ENCODE results near the gene MCF2L2. TPM values are rescaled to one million over a fixed set of nuclear protein-coding genes. Genes with fewer than 3 reads are reported as not detected.

MCF2L2 gene
- total RNA-seq, 1 experiment from 2014 or later: 3.9 TPM

GRCh38 chr3:183134844-183135243, 293.6 kb downstream of the MCF2L2 start:
- Histone ChIP-seq H3K4me1 (no peaks in the 10 kb centered on the region), H3K9me3 (no peaks in the 10 kb centered on the region), H3K36me3 (ENCODE audit: control insufficient read depth, insufficient read depth, low read length) (no peaks in the 10 kb centered on the region), H3K4me3 (ENCODE audit: low read depth, low read length) (no peak overlapping the region), H3K27me3 (replicated peaks; ENCODE audit: control insufficient read depth, insufficient read depth, low read length) (no peaks in the 10 kb centered on the region)
- POLR2A ChIA-PET: no interaction called here
- CTCF ChIA-PET: no interaction called here
- no TSS peak for BruUV-seq (replicated peaks)
- H3K9me3 Mint-ChIP-seq (ENCODE audit: unreplicated experiment): peaks cover 1% of the 10 kb centered on the region
- no peak overlapping the region for H3K27ac Mint-ChIP-seq (ENCODE audit: unreplicated experiment)
- no peaks in the 10 kb centered on the region for H3K4me1 Mint-ChIP-seq (ENCODE audit: low read depth, unreplicated experiment)
- H3K4me3 Mint-ChIP-seq (ENCODE audit: unreplicated experiment): no peak overlapping the region
- H3K27me3 Mint-ChIP-seq (ENCODE audit: insufficient read depth, unreplicated experiment): no peaks in the 10 kb centered on the region
- no peak for DNase-seq
- intact Hi-C loops (cut with micrococcal nuclease; ENCODE audit: unreplicated experiment): no loop called here
- H3K36me3 Mint-ChIP-seq (ENCODE audit: insufficient read depth, unreplicated experiment): no peaks in the 10 kb centered on the region
- TF ChIP-seq, protein P1, sequence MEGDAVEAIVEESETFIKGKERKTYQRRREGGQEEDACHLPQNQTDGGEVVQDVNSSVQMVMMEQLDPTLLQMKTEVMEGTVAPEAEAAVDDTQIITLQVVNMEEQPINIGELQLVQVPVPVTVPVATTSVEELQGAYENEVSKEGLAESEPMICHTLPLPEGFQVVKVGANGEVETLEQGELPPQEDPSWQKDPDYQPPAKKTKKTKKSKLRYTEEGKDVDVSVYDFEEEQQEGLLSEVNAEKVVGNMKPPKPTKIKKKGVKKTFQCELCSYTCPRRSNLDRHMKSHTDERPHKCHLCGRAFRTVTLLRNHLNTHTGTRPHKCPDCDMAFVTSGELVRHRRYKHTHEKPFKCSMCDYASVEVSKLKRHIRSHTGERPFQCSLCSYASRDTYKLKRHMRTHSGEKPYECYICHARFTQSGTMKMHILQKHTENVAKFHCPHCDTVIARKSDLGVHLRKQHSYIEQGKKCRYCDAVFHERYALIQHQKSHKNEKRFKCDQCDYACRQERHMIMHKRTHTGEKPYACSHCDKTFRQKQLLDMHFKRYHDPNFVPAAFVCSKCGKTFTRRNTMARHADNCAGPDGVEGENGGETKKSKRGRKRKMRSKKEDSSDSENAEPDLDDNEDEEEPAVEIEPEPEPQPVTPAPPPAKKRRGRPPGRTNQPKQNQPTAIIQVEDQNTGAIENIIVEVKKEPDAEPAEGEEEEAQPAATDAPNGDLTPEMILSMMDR (IDR thresholded peaks at IDR 0.05; ENCODE audit: insufficient read depth in 1 of 2, low read depth in 1 of 2, low read length in 1 of 2, severe bottlenecking in 1 of 2, unreplicated experiment in 1 of 2): no peak

GRCh38 chr3:183132409-183132808, 296.0 kb downstream of the MCF2L2 start:
- TF ChIP-seq, protein P1 (IDR thresholded peaks at IDR 0.05; ENCODE audit: insufficient read depth in 1 of 2, low read depth in 1 of 2, low read length in 1 of 2, severe bottlenecking in 1 of 2, unreplicated experiment in 1 of 2): no peak

DNA sequence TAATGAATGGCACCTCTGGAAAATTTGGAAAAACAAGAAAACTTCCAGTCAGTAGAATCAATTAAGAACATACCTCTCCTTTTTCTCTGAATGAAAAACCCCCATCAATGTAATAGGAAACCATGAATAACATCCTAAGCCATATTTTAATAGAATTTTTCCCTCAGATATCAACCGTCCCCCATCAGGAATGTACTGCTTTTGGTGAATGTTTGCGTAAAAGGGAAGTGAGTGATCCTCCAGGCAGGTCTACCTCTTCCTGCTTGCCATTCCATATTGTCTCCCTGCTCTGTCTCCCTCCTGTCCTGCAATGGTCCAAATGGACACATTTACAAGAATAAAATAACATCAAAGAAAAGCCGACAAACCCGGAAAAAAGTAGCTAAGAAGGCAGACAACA, 296.7 kb downstream of the MCF2L2 start:
- no peak for DNase-seq
- H3K4me1 ChIP-seq: no peaks in the 10 kb centered on the region
- H3K9me3 ChIP-seq: no peaks in the 10 kb centered on the region; the same call in 1 of the 2 replicates
- Mint-ChIP-seq H3K27ac (ENCODE audit: unreplicated experiment) (no peak overlapping the region), H3K9me3 (ENCODE audit: unreplicated experiment) (peaks cover 23% of the 10 kb centered on the region), H3K4me3 (ENCODE audit: unreplicated experiment) (no peak overlapping the region), H3K27me3 (ENCODE audit: insufficient read depth, unreplicated experiment) (no peaks in the 10 kb centered on the region), H3K36me3 (ENCODE audit: insufficient read depth, unreplicated experiment) (no peaks in the 10 kb centered on the region), H3K4me1 (ENCODE audit: low read depth, unreplicated experiment) (no peaks in the 10 kb centered on the region)
- TF ChIP-seq, protein P1 (IDR thresholded peaks at IDR 0.05; ENCODE audit: insufficient read depth in 1 of 2, low read depth in 1 of 2, low read length in 1 of 2, severe bottlenecking in 1 of 2, unreplicated experiment in 1 of 2): no peak
- no TSS peak for BruUV-seq (replicated peaks)
- intact Hi-C loops (cut with micrococcal nuclease; ENCODE audit: unreplicated experiment): no loop called here
- POLR2A ChIA-PET: no interaction called here
- no peaks in the 10 kb centered on the region for H3K36me3 ChIP-seq (ENCODE audit: control insufficient read depth, insufficient read depth, low read length)
- H3K27me3 ChIP-seq (replicated peaks; ENCODE audit: control insufficient read depth, insufficient read depth, low read length): no peaks in the 10 kb centered on the region
- no peak overlapping the region for H3K4me3 ChIP-seq (ENCODE audit: low read depth, low read length)
- CTCF ChIA-PET: no interaction called here

More at GRCh38 chr3:183132409-183132808, 296.0 kb downstream of the MCF2L2 start:
- ChIA-PET CTCF (no interaction called here), POLR2A (no interaction called here)
- Mint-ChIP-seq H3K4me1 (ENCODE audit: low read depth, unreplicated experiment) (no peaks in the 10 kb centered on the region), H3K4me3 (ENCODE audit: unreplicated experiment) (no peak overlapping the region), H3K36me3 (ENCODE audit: insufficient read depth, unreplicated experiment) (no peaks in the 10 kb centered on the region), H3K9me3 (ENCODE audit: unreplicated experiment) (peaks cover 23% of the 10 kb centered on the region), H3K27ac (ENCODE audit: unreplicated experiment) (no peak overlapping the region), H3K27me3 (ENCODE audit: insufficient read depth, unreplicated experiment) (no peaks in the 10 kb centered on the region)
- Histone ChIP-seq H3K27me3 (replicated peaks; ENCODE audit: control insufficient read depth, insufficient read depth, low read length) (no peaks in the 10 kb centered on the region), H3K4me1 (no peaks in the 10 kb centered on the region), H3K4me3 (ENCODE audit: low read depth, low read length) (no peak overlapping the region), H3K36me3 (ENCODE audit: control insufficient read depth, insufficient read depth, low read length) (no peaks in the 10 kb centered on the region), H3K9me3 (no peaks in the 10 kb centered on the region; the same call in 1 of the 2 replicates)
- no peak for DNase-seq
- intact Hi-C loops (cut with micrococcal nuclease; ENCODE audit: unreplicated experiment): no loop called here
- BruUV-seq (replicated peaks): no TSS peak

Data from Caco-2 (cell line).